Prostate gland (tissue), 2 donors: ENCODE results near the gene SGSH.

Experiments
- CTCF ChIP-seq, 4 experiments: fragments of 200-600 bp in 2 of 4; fragments of 450-650 bp in 2 of 4; sonication (generic) in 2 of 4; IDR thresholded peaks; 1 replicate in 3 of 4; 2 replicates in 1 of 4; pipeline ENCODE4 v1.5.1; 2016 to 2019; ENCODE audit warnings: antibody characterized with exemption in 4 of 4, mild to moderate bottlenecking in 2 of 4, moderate library complexity in 2 of 4
- POLR2A ChIP-seq: fragments of 450-650 bp; IDR thresholded peaks from one replicate; pipeline ENCODE4 v1.6.1; 2016; ENCODE audit warnings: antibody characterized with exemption, mild to moderate bottlenecking
- POLR2AphosphoS5 ChIP-seq: sonication (generic); formaldehyde crosslinking; IDR thresholded peaks from one replicate; pipeline ENCODE4 v1.6.1; 2017; ENCODE audit warnings: antibody characterized with exemption

- TF ChIP-seq CTCF (IDR thresholded peaks at IDR 0.05) (no peak), POLR2AphosphoS5 (no peak), POLR2A (no peak)
Measured at GRCh38 chr17:80248894-80249710, 29.0 kb upstream of the SGSH start.
